GM04503 (cell line): ENCODE data around the gene WDR62.

Source experiments
- DNase-seq: peaks from one replicate; pipeline ENCODE4 v3.0.0-alpha.2; 2012; ENCODE audit warnings: low read depth

WDR62 gene

GRCh38 chr19:36054733-36055686 is at the start of gene WDR62:
WDR62 (plus strand) TSS chr19:36054897; CDS start chr19:36054972, 75 bp downstream.
- DNase-seq, result no peak

GRCh38 chr19:36006955-36007354 is 47.7 kb upstream of the WDR62 start:
- DNase-seq, result no peak

GRCh38 chr19:36008336-36008978 is 46.2 kb upstream of the WDR62 start, which contains the start of gene SYNE4:
SYNE4 (minus strand) TSS chr19:36008813; CDS start chr19:36008681, 132 bp downstream.
- DNase-seq, result no peak

- DNase-seq, result no peak
Measured at GRCh38 chr19:36009220-36009619, 45.5 kb upstream of the WDR62 start.

- no peak for DNase-seq
Measured at GRCh38 chr19:36009633-36010379, 44.9 kb upstream of the WDR62 start.

GRCh38 chr19:36010402-36010801 is 44.3 kb upstream of the WDR62 start:
- DNase-seq, result no peak

- DNase-seq, result no peak
Measured at GRCh38 chr19:36013280-36014011, 41.3 kb upstream of the WDR62 start.

GRCh38 chr19:36014012-36014924 is 40.4 kb upstream of the WDR62 start, which contains the start of gene ALKBH6:
ALKBH6 (minus strand) TSS chr19:36014213; CDS start chr19:36013397, 816 bp downstream.
- DNase-seq, result peak; percentile 84

- no peak for DNase-seq
Measured at GRCh38 chr19:36019061-36019670, 35.5 kb upstream of the WDR62 start.

GRCh38 chr19:36023432-36023831 is 31.3 kb upstream of the WDR62 start:
- DNase-seq, result no peak

- no peak for DNase-seq
Measured at GRCh38 chr19:36025541-36025940, 29.2 kb upstream of the WDR62 start.

- DNase-seq, result no peak
Measured at GRCh38 chr19:36026091-36026876, 28.4 kb upstream of the WDR62 start.

- no peak for DNase-seq
Measured at GRCh38 chr19:36027696-36028095, 27.0 kb upstream of the WDR62 start.

- DNase-seq, result no peak
Measured at GRCh38 chr19:36028313-36029041, 26.2 kb upstream of the WDR62 start.

- no peak for DNase-seq
Measured at GRCh38 chr19:36030264-36031148, 24.2 kb upstream of the WDR62 start.

GRCh38 chr19:36031308-36031707 is 23.4 kb upstream of the WDR62 start:
- DNase-seq, result no peak
